ENCODE data around the gene GRHL1.
A peak's percentile ranks its signal among the peaks of the same experiment; 100 is the strongest.

The GRHL1 gene, protein sequence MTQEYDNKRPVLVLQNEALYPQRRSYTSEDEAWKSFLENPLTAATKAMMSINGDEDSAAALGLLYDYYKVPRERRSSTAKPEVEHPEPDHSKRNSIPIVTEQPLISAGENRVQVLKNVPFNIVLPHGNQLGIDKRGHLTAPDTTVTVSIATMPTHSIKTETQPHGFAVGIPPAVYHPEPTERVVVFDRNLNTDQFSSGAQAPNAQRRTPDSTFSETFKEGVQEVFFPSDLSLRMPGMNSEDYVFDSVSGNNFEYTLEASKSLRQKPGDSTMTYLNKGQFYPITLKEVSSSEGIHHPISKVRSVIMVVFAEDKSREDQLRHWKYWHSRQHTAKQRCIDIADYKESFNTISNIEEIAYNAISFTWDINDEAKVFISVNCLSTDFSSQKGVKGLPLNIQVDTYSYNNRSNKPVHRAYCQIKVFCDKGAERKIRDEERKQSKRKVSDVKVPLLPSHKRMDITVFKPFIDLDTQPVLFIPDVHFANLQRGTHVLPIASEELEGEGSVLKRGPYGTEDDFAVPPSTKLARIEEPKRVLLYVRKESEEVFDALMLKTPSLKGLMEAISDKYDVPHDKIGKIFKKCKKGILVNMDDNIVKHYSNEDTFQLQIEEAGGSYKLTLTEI

GRCh38 chr2:9951522-9952285 is at the start of gene GRHL1:
Gene GRHL1 (plus strand): TSS chr2:9951693. CDS start chr2:9951834, 141 bp downstream.
- peak within 1 kb of the TSS; percentile 63 to 72 for H3K4me3 ChIP-seq (ENCODE audit: low read length in 2 of 2)
- H3K9ac ChIP-seq (ENCODE audit: low read depth in 1 of 2, low read length in 2 of 2), result peak within 1 kb of the TSS in 1 of 2 donors; percentile 65
- peak within 1 kb of the TSS in 1 of 2 donors; percentile 9 for H3K27ac ChIP-seq (ENCODE audit: low read depth in 2 of 2, low read length in 2 of 2)
- H3K9me3 ChIP-seq (ENCODE audit: control insufficient read depth in 2 of 2, low read length in 2 of 2), result no peaks in the 10 kb centered on the region
- H3K27me3 ChIP-seq (ENCODE audit: control insufficient read depth in 2 of 2, insufficient read depth in 2 of 2, low read length in 2 of 2), result peaks cover 25 to 28% of the 10 kb centered on the region in 2 donors
- peaks cover 14 to 16% of the 10 kb centered on the region in 2 donors for H3K4me1 ChIP-seq (ENCODE audit: control insufficient read depth in 2 of 2, insufficient read depth in 2 of 2, low read length in 2 of 2)
- H3K36me3 ChIP-seq (ENCODE audit: control insufficient read depth in 2 of 2, insufficient read depth in 2 of 2, low read length in 2 of 2), result no peaks in the 10 kb centered on the region

GRCh38 chr2:9905413-9905812 is 46.1 kb upstream of the GRHL1 start:
- Histone ChIP-seq H3K9me3 (ENCODE audit: control insufficient read depth in 2 of 2, low read length in 2 of 2) (no peaks in the 10 kb centered on the region), H3K4me3 (ENCODE audit: low read length in 2 of 2) (no peak overlapping the region), H3K9ac (ENCODE audit: low read depth in 1 of 2, low read length in 2 of 2) (no peak overlapping the region), H3K4me1 (ENCODE audit: control insufficient read depth in 2 of 2, insufficient read depth in 2 of 2, low read length in 2 of 2) (no peaks in the 10 kb centered on the region), H3K27me3 (ENCODE audit: control insufficient read depth in 2 of 2, insufficient read depth in 2 of 2, low read length in 2 of 2) (no peaks in the 10 kb centered on the region), H3K27ac (ENCODE audit: low read depth in 2 of 2, low read length in 2 of 2) (no peak overlapping the region), H3K36me3 (ENCODE audit: control insufficient read depth in 2 of 2, insufficient read depth in 2 of 2, low read length in 2 of 2) (no peaks in the 10 kb centered on the region)

DNA sequence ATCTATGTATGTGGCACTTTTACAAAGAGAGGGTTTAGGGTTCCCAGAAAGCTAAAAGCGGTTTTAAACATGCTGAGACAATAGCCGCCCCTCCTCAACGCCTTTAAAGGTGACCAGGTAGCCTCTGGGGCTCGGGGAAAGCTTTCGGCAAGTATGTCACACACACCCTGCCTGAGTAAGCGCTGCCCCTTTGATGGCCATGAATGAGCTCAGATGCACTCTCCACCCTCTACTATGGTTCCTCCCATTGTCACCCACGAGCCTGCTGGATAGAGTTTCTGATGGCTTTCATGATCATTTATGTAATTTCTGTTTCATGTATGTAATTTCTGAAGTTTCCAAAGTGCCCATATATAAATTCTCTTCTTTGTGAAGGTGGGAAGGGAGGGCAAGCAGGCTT is 44.1 kb upstream of the GRHL1 start:
- Histone ChIP-seq H3K4me3 (ENCODE audit: low read length in 2 of 2) (no peak overlapping the region), H3K27ac (ENCODE audit: low read depth in 2 of 2, low read length in 2 of 2) (no peak overlapping the region), H3K27me3 (ENCODE audit: control insufficient read depth in 2 of 2, insufficient read depth in 2 of 2, low read length in 2 of 2) (no peaks in the 10 kb centered on the region), H3K9ac (ENCODE audit: low read depth in 1 of 2, low read length in 2 of 2) (no peak overlapping the region), H3K4me1 (ENCODE audit: control insufficient read depth in 2 of 2, insufficient read depth in 2 of 2, low read length in 2 of 2) (no peaks in the 10 kb centered on the region), H3K36me3 (ENCODE audit: control insufficient read depth in 2 of 2, insufficient read depth in 2 of 2, low read length in 2 of 2) (peaks cover under 1 to 2% of the 10 kb centered on the region in 2 donors), H3K9me3 (ENCODE audit: control insufficient read depth in 2 of 2, low read length in 2 of 2) (no peaks in the 10 kb centered on the region)

DNA sequence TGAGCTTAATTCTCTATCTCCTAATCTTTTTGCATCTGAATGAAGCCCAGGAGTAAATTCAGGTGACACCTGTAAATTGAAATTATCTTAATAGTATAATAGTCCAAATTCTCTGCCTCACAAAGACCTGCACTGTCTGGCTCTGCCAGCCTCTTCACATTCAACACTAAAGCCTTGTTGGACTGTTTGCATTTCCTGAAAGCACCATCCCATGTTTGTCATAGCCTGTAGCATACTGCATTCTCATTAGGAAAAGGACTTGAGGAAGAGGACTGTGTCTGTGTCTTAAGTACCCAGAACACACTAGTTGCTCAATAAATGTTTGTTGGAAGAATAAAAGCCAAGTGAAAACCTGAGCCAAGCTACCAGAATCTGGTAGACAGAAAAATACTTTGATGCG is 42.9 kb upstream of the GRHL1 start:
- Histone ChIP-seq H3K4me1 (ENCODE audit: control insufficient read depth in 2 of 2, insufficient read depth in 2 of 2, low read length in 2 of 2) (no peaks in the 10 kb centered on the region), H3K9me3 (ENCODE audit: control insufficient read depth in 2 of 2, low read length in 2 of 2) (no peaks in the 10 kb centered on the region), H3K4me3 (ENCODE audit: low read length in 2 of 2) (no peak overlapping the region), H3K27me3 (ENCODE audit: control insufficient read depth in 2 of 2, insufficient read depth in 2 of 2, low read length in 2 of 2) (no peaks in the 10 kb centered on the region), H3K9ac (ENCODE audit: low read depth in 1 of 2, low read length in 2 of 2) (no peak overlapping the region), H3K36me3 (ENCODE audit: control insufficient read depth in 2 of 2, insufficient read depth in 2 of 2, low read length in 2 of 2) (peaks cover 4 to 5% of the 10 kb centered on the region in 2 donors), H3K27ac (ENCODE audit: low read depth in 2 of 2, low read length in 2 of 2) (no peak overlapping the region)

DNA sequence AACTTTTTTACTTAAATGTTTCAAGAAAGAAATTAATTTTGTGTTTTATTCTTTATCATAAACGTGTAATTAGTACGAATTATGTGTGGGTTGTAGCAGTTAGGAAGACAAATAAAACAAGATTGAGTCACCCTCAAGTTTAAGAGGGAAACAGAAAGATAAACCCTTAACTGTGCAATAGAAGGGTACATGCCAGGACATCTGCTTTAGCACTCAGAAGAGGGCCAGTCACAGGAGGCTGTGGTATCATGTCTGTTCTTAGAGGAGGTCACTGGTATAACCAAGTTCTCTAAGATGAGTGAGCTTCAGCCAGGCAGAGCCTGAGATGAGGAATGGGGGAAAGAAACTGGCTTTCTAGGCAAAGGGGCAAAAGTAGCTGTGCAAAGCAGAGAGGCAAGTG is 42.4 kb upstream of the GRHL1 start:
- peaks cover 5 to 7% of the 10 kb centered on the region in 2 donors for H3K36me3 ChIP-seq (ENCODE audit: control insufficient read depth in 2 of 2, insufficient read depth in 2 of 2, low read length in 2 of 2)
- H3K4me1 ChIP-seq (ENCODE audit: control insufficient read depth in 2 of 2, insufficient read depth in 2 of 2, low read length in 2 of 2), result no peaks in the 10 kb centered on the region
- H3K27ac ChIP-seq (ENCODE audit: low read depth in 2 of 2, low read length in 2 of 2), result no peak overlapping the region
- no peaks in the 10 kb centered on the region for H3K27me3 ChIP-seq (ENCODE audit: control insufficient read depth in 2 of 2, insufficient read depth in 2 of 2, low read length in 2 of 2)
- H3K4me3 ChIP-seq (ENCODE audit: low read length in 2 of 2), result no peak overlapping the region
- no peaks in the 10 kb centered on the region for H3K9me3 ChIP-seq (ENCODE audit: control insufficient read depth in 2 of 2, low read length in 2 of 2)
- H3K9ac ChIP-seq (ENCODE audit: low read depth in 1 of 2, low read length in 2 of 2), result no peak overlapping the region

GRCh38 chr2:9910699-9911098 is 40.8 kb upstream of the GRHL1 start:
- Histone ChIP-seq H3K27me3 (ENCODE audit: control insufficient read depth in 2 of 2, insufficient read depth in 2 of 2, low read length in 2 of 2) (no peaks in the 10 kb centered on the region), H3K36me3 (ENCODE audit: control insufficient read depth in 2 of 2, insufficient read depth in 2 of 2, low read length in 2 of 2) (peaks cover 5 to 10% of the 10 kb centered on the region in 2 donors), H3K4me1 (ENCODE audit: control insufficient read depth in 2 of 2, insufficient read depth in 2 of 2, low read length in 2 of 2) (no peaks in the 10 kb centered on the region), H3K27ac (ENCODE audit: low read depth in 2 of 2, low read length in 2 of 2) (no peak overlapping the region), H3K9me3 (ENCODE audit: control insufficient read depth in 2 of 2, low read length in 2 of 2) (no peaks in the 10 kb centered on the region), H3K9ac (ENCODE audit: low read depth in 1 of 2, low read length in 2 of 2) (no peak overlapping the region), H3K4me3 (ENCODE audit: low read length in 2 of 2) (no peak overlapping the region)

GRCh38 chr2:9912468-9912867 is 39.0 kb upstream of the GRHL1 start:
- no peaks in the 10 kb centered on the region for H3K4me1 ChIP-seq (ENCODE audit: control insufficient read depth in 2 of 2, insufficient read depth in 2 of 2, low read length in 2 of 2)
- H3K27ac ChIP-seq (ENCODE audit: low read depth in 2 of 2, low read length in 2 of 2), result no peak overlapping the region
- H3K27me3 ChIP-seq (ENCODE audit: control insufficient read depth in 2 of 2, insufficient read depth in 2 of 2, low read length in 2 of 2), result no peaks in the 10 kb centered on the region
- no peak overlapping the region for H3K4me3 ChIP-seq (ENCODE audit: low read length in 2 of 2)
- no peak overlapping the region for H3K9ac ChIP-seq (ENCODE audit: low read depth in 1 of 2, low read length in 2 of 2)
- H3K9me3 ChIP-seq (ENCODE audit: control insufficient read depth in 2 of 2, low read length in 2 of 2), result no peaks in the 10 kb centered on the region
- peaks cover 5 to 10% of the 10 kb centered on the region in 2 donors for H3K36me3 ChIP-seq (ENCODE audit: control insufficient read depth in 2 of 2, insufficient read depth in 2 of 2, low read length in 2 of 2)

- H3K4me3 ChIP-seq (ENCODE audit: low read length in 2 of 2), result no peak overlapping the region
- no peaks in the 10 kb centered on the region for H3K4me1 ChIP-seq (ENCODE audit: control insufficient read depth in 2 of 2, insufficient read depth in 2 of 2, low read length in 2 of 2)
- H3K27me3 ChIP-seq (ENCODE audit: control insufficient read depth in 2 of 2, insufficient read depth in 2 of 2, low read length in 2 of 2), result no peaks in the 10 kb centered on the region
- H3K9ac ChIP-seq (ENCODE audit: low read depth in 1 of 2, low read length in 2 of 2), result no peak overlapping the region
- no peak overlapping the region for H3K27ac ChIP-seq (ENCODE audit: low read depth in 2 of 2, low read length in 2 of 2)
- H3K9me3 ChIP-seq (ENCODE audit: control insufficient read depth in 2 of 2, low read length in 2 of 2), result no peaks in the 10 kb centered on the region
- peaks cover 5 to 10% of the 10 kb centered on the region in 2 donors for H3K36me3 ChIP-seq (ENCODE audit: control insufficient read depth in 2 of 2, insufficient read depth in 2 of 2, low read length in 2 of 2)
These were observed 37.0 kb upstream of the GRHL1 start for GRCh38 chr2:9914384-9915065.

DNA sequence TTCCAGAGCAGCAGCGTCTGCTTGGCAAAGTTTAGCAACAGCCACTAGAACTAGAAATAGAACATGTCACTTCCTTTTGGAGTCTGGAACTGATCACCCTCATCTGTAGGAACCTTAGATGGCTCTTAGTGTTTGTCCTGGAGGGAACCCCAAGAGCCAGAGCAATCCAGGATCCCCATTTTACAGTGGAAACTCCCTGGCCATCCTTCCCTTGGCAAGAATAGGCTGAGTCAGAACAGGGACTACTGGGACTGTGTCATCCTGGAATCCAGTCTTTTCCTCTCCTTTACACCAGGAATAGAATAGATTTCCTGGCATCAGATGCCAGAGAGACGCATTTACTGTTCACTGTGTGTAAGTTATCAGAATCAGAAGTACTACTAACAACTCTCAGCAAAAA is 33.2 kb upstream of the GRHL1 start:
- no peak overlapping the region for H3K27ac ChIP-seq (ENCODE audit: low read depth in 2 of 2, low read length in 2 of 2)
- H3K4me1 ChIP-seq (ENCODE audit: control insufficient read depth in 2 of 2, insufficient read depth in 2 of 2, low read length in 2 of 2), result no peaks in the 10 kb centered on the region
- H3K9ac ChIP-seq (ENCODE audit: low read depth in 1 of 2, low read length in 2 of 2), result no peak overlapping the region
- no peak overlapping the region for H3K4me3 ChIP-seq (ENCODE audit: low read length in 2 of 2)
- H3K9me3 ChIP-seq (ENCODE audit: control insufficient read depth in 2 of 2, low read length in 2 of 2), result no peaks in the 10 kb centered on the region
- H3K36me3 ChIP-seq (ENCODE audit: control insufficient read depth in 2 of 2, insufficient read depth in 2 of 2, low read length in 2 of 2), result peaks cover 0 to 10% of the 10 kb centered on the region in 2 donors
- no peaks in the 10 kb centered on the region for H3K27me3 ChIP-seq (ENCODE audit: control insufficient read depth in 2 of 2, insufficient read depth in 2 of 2, low read length in 2 of 2)

Measured in mucosa of rectum (tissue), 2 donors.